T-helper 1 cell (primary cell): ENCODE results near the gene SRRM3.
"Not testable (repeated sequence)": the region's sequence is repeated elsewhere in the genome, so short reads cannot be mapped to it uniquely, and the experiment has no call there.

Experiments
- DNase-seq, 5 donors: peaks; one replicate each; pipeline ENCODE4 v3.0.0-alpha.2; 2012 to 2020
- total RNA-seq, 4 donors: gene quantifications; one replicate each; lab custom pipeline; 2026; lab: John Stamatoyannopoulos, UW

Gene SRRM3
- total RNA-seq, result 0 to 0.12 (median 0) reads per million in 4 donors

- peak; percentile 65 to 78 (median 73) for DNase-seq
Measured at GRCh38 chr7:76201732-76202665, at the start of gene SRRM3. Gene SRRM3 (plus strand): TSS chr7:76201896. CDS start chr7:76235067, 33,171 bp downstream.

- DNase-seq, result no peak
Measured at GRCh38 chr7:76151932-76152331, 49.8 kb upstream of the SRRM3 start.

GRCh38 chr7:76153571-76154230 is 48.0 kb upstream of the SRRM3 start:
- peak in 1 of 5 donors; percentile 18 for DNase-seq

GRCh38 chr7:76155938-76156337 is 45.8 kb upstream of the SRRM3 start:
- no peak for DNase-seq

GRCh38 chr7:76156992-76157685 is 44.6 kb upstream of the SRRM3 start:
- not testable (repeated sequence) for DNase-seq

GRCh38 chr7:76158416-76158815 is 43.3 kb upstream of the SRRM3 start:
- not testable (repeated sequence) for DNase-seq

- DNase-seq, result not testable (repeated sequence)
Measured at GRCh38 chr7:76162416-76163170, 39.1 kb upstream of the SRRM3 start.

- not testable (repeated sequence) for DNase-seq
Measured at GRCh38 chr7:76163812-76164211, 37.9 kb upstream of the SRRM3 start.

- no peak for DNase-seq
Measured at GRCh38 chr7:76165106-76165972, 36.4 kb upstream of the SRRM3 start.

GRCh38 chr7:76165973-76166403 is 35.7 kb upstream of the SRRM3 start:
- DNase-seq, result no peak

- peak; percentile 81 to 95 (median 87) for DNase-seq
Measured at GRCh38 chr7:76166404-76167255, 35.1 kb upstream of the SRRM3 start.

- no peak for DNase-seq
Measured at GRCh38 chr7:76173566-76174205, 28.0 kb upstream of the SRRM3 start.

GRCh38 chr7:76176951-76177350 is 24.7 kb upstream of the SRRM3 start:
- not testable (repeated sequence) for DNase-seq

GRCh38 chr7:76179686-76180085 is 22.0 kb upstream of the SRRM3 start:
- no peak for DNase-seq

- DNase-seq, result no peak
Measured at GRCh38 chr7:76182225-76182960, 19.3 kb upstream of the SRRM3 start.

- DNase-seq, result no peak
Measured at GRCh38 chr7:76185187-76185896, 16.4 kb upstream of the SRRM3 start.

GRCh38 chr7:76187272-76187671 is 14.4 kb upstream of the SRRM3 start:
- DNase-seq, result no peak

- DNase-seq, result no peak
Measured at GRCh38 chr7:76189276-76189675, 12.4 kb upstream of the SRRM3 start.
